ENCODE measurements around the gene CDKAL1.

- TF ChIP-seq, protein P1, sequence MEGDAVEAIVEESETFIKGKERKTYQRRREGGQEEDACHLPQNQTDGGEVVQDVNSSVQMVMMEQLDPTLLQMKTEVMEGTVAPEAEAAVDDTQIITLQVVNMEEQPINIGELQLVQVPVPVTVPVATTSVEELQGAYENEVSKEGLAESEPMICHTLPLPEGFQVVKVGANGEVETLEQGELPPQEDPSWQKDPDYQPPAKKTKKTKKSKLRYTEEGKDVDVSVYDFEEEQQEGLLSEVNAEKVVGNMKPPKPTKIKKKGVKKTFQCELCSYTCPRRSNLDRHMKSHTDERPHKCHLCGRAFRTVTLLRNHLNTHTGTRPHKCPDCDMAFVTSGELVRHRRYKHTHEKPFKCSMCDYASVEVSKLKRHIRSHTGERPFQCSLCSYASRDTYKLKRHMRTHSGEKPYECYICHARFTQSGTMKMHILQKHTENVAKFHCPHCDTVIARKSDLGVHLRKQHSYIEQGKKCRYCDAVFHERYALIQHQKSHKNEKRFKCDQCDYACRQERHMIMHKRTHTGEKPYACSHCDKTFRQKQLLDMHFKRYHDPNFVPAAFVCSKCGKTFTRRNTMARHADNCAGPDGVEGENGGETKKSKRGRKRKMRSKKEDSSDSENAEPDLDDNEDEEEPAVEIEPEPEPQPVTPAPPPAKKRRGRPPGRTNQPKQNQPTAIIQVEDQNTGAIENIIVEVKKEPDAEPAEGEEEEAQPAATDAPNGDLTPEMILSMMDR (IDR thresholded peaks at IDR 0.05 in 2 of 3, conservative IDR thresholded peaks at IDR 0.05 in 1 of 3; ENCODE audit: control insufficient read depth in 2 of 3, extremely low read depth in 1 of 3, insufficient read depth in 1 of 3, low read depth in 3 of 3, low read length in 3 of 3): no peak
- no peak for TF ChIP-seq POLR2AphosphoS5 (IDR thresholded peaks at IDR 0.05; ENCODE audit: low read length)
- no peak for TF ChIP-seq RAD21 (IDR thresholded peaks at IDR 0.05; ENCODE audit: insufficient read depth, low read depth, low read length)
- TF ChIP-seq, protein P2, sequence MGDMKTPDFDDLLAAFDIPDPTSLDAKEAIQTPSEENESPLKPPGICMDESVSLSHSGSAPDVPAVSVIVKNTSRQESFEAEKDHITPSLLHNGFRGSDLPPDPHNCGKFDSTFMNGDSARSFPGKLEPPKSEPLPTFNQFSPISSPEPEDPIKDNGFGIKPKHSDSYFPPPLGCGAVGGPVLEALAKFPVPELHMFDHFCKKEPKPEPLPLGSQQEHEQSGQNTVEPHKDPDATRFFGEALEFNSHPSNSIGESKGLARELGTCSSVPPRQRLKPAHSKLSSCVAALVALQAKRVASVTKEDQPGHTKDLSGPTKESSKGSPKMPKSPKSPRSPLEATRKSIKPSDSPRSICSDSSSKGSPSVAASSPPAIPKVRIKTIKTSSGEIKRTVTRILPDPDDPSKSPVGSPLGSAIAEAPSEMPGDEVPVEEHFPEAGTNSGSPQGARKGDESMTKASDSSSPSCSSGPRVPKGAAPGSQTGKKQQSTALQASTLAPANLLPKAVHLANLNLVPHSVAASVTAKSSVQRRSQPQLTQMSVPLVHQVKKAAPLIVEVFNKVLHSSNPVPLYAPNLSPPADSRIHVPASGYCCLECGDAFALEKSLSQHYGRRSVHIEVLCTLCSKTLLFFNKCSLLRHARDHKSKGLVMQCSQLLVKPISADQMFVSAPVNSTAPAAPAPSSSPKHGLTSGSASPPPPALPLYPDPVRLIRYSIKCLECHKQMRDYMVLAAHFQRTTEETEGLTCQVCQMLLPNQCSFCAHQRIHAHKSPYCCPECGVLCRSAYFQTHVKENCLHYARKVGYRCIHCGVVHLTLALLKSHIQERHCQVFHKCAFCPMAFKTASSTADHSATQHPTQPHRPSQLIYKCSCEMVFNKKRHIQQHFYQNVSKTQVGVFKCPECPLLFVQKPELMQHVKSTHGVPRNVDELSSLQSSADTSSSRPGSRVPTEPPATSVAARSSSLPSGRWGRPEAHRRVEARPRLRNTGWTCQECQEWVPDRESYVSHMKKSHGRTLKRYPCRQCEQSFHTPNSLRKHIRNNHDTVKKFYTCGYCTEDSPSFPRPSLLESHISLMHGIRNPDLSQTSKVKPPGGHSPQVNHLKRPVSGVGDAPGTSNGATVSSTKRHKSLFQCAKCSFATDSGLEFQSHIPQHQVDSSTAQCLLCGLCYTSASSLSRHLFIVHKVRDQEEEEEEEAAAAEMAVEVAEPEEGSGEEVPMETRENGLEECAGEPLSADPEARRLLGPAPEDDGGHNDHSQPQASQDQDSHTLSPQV (IDR thresholded peaks at IDR 0.05): no peak
- no peak for TF ChIP-seq ZBTB40 (IDR thresholded peaks at IDR 0.05; ENCODE audit: borderline replicate concordance)
- no peak for TF ChIP-seq E2F4 (IDR thresholded peaks at IDR 0.05; ENCODE audit: low read depth, low read length)
- TF ChIP-seq CEBPB (IDR thresholded peaks at IDR 0.05; ENCODE audit: borderline replicate concordance in 1 of 2, low read depth in 2 of 2, low read length in 2 of 2): no peak
- TF ChIP-seq MAX (IDR thresholded peaks at IDR 0.05; ENCODE audit: low read depth, low read length): no peak
- TF ChIP-seq CHD2 (IDR thresholded peaks at IDR 0.05; ENCODE audit: borderline replicate concordance, low read depth, low read length): no peak
- no peak for TF ChIP-seq EZH2 (IDR thresholded peaks at IDR 0.05; ENCODE audit: borderline replicate concordance, control insufficient read depth, low read depth, low read length)
Measured at GRCh38 chr6:21281366-21281765, 747.1 kb downstream of the CDKAL1 start.
